Measurements from ENCODE around the gene FLVCR2.

GRCh38 chr14:75627406-75627805 is 49.0 kb downstream of the FLVCR2 start:
- TF ChIP-seq ZC3H10 (CRISPR knock-in tag; IDR thresholded peaks at IDR 0.05) (no peak), ZNF565 (CRISPR knock-in tag; conservative IDR thresholded peaks at IDR 0.05; ENCODE audit: low read depth) (no peak), TOX (CRISPR knock-in tag; IDR thresholded peaks at IDR 0.05; ENCODE audit: borderline replicate concordance) (no peak), PPARA (CRISPR knock-in tag; IDR thresholded peaks at IDR 0.05; ENCODE audit: borderline replicate concordance) (no peak), RARB (CRISPR knock-in tag; IDR thresholded peaks at IDR 0.05) (no peak), CSRNP3 (CRISPR knock-in tag; IDR thresholded peaks at IDR 0.05) (no peak)

Measured in SK-N-SH treated with all-trans-retinoic acid at 6 μM for 48 hours (cell line).